GM18907 (cell line): Measurements from ENCODE around the gene DAZAP1.

Experiments used
- ATAC-seq: cut with Tn5 transposase; IDR thresholded peaks from one replicate; pipeline ENCODE4 v1.9.1; 2021; ENCODE audit warnings: mild to moderate bottlenecking, moderate library complexity; ENCODE audit not compliant: unreplicated experiment

The DAZAP1 gene

DNA sequence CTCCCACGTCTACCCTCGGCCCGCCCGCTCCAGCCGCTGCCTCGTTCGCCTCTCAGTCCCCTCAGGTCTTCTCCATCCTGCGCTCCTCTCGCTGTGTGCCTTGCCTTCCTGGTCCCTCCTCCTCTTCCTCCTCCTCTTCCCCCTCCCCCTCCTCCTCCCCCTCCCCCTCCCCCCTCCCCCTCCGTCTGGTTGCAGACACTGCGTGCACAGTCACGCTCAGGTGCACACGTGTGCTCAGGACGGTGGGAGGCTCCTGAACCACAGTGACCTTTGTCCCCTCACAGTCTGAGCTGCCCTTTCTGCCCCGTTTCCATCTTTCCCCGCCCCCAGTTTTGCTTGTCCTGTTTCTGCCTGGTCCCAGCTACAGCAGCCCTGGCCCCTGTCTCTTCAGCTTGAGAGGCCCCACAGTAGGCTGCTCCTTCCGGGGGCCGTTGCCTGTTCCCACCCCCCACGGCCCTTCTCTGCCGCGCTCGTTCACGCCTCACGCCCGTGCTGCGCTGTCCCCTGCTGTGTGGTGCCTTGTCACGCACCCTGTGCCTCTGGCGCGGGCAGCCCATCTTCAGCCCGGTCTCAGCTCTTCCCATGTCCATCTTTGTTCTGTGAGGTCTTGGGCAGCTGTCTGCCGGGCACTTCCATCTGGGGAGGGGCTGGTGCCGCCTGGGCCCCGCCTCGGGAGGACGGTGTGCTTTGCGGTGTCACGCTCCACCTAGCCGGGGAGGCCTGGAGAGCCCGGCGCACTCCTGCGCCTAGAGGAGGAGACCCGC is 17.0 kb downstream of the DAZAP1 start:
- ATAC-seq, result no peak

GRCh38 chr19:1425102-1425837 is 17.9 kb downstream of the DAZAP1 start:
- no peak for ATAC-seq

DNA sequence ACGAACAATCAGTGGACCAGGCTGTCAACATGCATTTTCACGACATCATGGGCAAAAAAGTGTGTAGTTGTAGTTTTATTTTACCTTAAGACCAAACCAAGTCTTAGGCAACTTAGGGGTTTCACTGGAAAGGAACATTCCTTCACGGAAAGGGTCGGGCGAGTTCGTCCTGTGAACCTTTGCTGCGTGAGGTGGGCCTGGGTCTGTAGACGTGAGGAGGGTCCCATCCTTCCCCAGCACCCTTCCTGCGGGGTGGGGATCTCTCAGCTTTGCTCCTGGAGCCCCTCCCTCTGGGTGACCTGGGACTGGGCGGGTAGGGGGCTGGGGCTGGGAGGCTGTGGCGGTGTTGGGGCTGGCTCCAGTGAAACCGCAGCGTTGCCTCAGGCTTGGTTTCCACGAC is 18.5 kb downstream of the DAZAP1 start:
- ATAC-seq, result no peak

DNA sequence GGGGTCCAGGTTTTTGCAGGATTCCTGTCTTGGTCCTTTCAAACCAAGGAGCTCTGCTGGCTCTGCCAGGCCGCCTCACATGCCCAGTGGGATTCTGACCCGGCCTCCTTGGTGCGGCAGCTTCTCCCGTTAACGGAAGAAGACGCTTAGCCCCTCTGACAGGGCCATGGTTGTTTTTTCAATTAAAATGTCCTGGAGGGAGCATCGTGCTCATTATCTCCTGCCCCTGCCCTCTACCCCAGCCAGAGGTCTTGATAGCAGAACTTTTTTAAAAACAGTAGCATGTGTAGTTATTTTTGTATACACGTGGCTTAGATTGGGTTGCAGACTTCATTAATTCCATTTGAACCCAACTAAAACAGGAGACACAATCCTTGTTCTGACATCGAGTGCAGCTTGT is 19.4 kb downstream of the DAZAP1 start:
- no peak for ATAC-seq

GRCh38 chr19:1427221-1427920 is 20.0 kb downstream of the DAZAP1 start:
- no peak for ATAC-seq

GRCh38 chr19:1428738-1429391 is 21.5 kb downstream of the DAZAP1 start:
- no peak for ATAC-seq

DNA sequence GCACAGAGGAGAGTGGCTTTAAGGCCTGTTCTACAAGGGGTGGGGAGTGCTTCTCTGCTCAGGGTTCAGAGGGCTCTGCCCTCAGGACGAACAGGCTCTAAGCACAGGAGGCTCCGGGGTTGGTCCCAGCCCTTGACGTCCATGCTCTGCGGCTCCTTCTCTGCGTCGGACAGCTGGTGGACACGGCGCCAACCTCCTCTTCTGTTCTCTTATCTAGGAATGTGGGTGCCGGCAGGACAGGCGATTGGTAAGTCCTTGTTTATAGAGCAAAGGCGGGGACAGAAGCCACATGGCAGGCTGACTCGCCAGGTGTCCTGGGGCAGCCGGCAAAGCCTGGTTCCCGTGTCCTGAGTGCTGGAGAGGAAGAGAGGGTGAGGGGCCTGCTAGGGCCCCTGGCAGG is 22.4 kb downstream of the DAZAP1 start:
- ATAC-seq, result no peak

DNA sequence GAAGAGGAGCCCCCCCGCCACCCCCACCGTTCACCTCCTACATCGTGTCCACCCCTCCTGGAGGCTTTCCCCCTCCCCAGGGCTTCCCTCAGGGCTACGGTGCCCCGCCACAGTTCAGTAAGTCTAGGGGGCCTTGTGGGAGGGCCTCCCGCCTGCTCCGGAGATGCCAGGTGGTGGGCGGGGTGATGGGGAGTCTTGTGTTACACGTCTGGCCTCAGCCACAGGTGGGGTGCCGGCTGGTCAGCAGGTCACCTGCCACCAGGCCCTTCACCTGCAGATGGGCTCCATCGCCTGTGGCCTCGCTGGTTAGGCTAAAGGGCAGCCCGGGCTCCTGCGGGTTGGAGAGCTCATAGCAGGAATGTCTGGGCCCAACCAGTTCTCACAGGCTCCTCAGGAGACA is 22.9 kb downstream of the DAZAP1 start:
- no peak for ATAC-seq

DNA sequence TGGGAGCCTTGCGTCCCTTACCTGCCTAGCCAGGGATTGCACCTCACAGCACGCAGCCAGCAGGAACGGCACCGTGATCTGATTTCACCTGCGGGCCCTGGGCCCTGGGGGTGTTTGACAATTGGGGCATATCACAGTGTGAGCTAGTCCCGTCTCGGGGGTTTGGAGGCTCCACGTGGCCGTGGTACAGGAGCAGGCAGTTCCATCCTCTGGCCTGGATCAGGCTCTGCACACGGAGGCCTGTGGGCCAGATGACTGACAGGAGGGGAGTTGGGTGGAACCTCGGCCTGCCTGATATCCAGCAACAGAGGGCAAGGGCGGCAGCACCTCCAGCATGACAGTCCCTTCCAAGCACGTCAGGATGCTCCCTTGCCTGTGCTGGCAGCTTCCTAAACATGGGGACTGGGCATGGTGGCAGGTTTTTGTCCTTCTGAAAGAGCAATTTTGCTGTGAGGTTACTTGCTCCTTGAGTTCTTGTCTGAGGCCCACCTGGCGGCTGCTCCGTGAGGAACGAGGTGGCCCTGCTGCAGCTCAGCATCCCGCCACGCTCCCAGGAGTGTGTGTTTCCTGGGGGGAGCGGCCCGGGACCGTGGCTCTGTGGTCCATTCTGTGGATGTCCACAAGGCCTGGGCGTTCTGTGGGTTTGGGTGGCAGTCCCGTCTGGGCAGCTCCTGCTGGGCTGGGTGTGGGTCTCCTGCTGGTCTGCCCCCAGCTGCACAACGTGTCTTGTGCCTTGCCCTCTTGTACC is 24.5 kb downstream of the DAZAP1 start:
- no peak for ATAC-seq

DNA sequence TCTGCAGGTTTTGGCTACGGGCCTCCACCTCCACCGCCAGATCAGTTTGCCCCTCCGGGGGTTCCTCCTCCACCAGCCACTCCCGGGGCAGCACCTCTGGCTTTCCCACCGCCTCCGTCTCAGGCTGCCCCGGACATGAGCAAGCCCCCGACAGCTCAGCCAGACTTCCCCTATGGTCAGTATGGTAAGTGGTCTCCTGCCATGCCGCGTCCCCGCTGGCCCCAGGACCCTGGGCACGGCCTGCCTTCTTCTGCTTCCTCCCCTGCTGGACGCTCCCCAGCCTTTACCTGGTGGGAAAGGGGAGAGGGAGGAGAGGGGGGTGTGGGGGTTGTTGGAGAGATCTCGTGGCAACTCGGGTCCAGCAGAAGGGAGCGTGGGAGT is 25.1 kb downstream of the DAZAP1 start:
- no peak for ATAC-seq

GRCh38 chr19:1433119-1434039 is 26.0 kb downstream of the DAZAP1 start:
- ATAC-seq, result no peak

- no peak for ATAC-seq
Observed at GRCh38 chr19:1434040-1434366, 26.6 kb downstream of the DAZAP1 start.

GRCh38 chr19:1434577-1435060 is 27.2 kb downstream of the DAZAP1 start:
- ATAC-seq, result no peak

GRCh38 chr19:1435378-1435989 is 28.1 kb downstream of the DAZAP1 start:
- no peak for ATAC-seq

DNA sequence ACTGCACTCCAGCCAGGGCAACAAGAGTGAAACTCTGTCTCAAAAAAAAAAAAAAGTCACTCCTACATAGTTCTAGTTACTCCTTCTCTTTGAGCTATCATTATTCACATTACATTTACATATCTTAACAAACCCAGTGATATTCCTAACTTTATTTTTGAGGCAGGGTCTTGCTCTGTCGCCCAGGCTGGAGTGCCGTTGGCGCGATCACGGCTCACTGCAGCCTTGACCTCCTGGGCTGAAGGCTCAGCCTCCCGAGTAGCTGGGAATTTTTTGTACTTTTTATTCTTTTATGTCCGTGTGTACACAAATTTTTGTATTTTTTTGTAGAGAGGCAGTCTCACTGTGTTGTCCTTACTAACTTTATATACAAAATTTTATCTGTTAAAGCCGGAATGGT is 30.2 kb downstream of the DAZAP1 start:
- no peak for ATAC-seq

GRCh38 chr19:1438035-1438932 is 30.9 kb downstream of the DAZAP1 start, which contains the start of gene RPS15:
Gene RPS15 (plus strand): TSS chr19:1438396. CDS start chr19:1438426, 30 bp downstream.
- peak; percentile 78 for ATAC-seq

DNA sequence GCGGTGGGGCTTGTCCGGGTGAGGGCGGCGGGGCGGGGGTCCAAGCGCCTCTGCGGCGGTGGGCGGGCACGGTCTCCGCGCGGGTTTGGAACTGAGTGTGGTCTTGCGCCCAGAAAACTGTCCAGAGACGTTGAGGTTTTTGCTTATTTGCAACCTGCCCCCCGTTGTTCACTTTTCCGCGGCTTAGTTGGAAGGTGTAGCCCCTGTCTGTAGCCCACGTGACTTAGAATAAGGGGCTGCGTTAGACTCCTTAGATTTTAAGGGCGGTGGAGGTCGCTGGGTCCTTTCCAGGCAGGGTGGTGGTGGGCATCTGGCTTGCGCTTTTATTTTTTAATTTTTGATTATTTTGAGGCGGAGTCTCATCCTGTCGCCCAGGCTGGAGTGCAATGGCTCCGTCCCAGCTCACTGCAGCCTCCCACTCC is 31.6 kb downstream of the DAZAP1 start:
- no peak for ATAC-seq
